ENCODE measurements around the gene GADD45G.

GRCh38 chr9:89579741-89580385 is 24.9 kb upstream of the GADD45G start:
- TF ChIP-seq CTCF (IDR thresholded peaks at IDR 0.05) (no peak), POLR2A (IDR thresholded peaks at IDR 0.05) (no peak)

Measured in body of pancreas (tissue), 4 donors.